Brain microvascular endothelial cell (primary cell): Measurements from ENCODE around the gene SERTAD4.
A peak's percentile ranks its signal among the peaks of the same experiment; 100 is the strongest.
"Not testable (repeated sequence)": the region's sequence is repeated elsewhere in the genome, so short reads cannot be mapped to it uniquely, and the experiment has no call there.

Experiments used
- DNase-seq: peaks from one replicate; pipeline ENCODE4 v3.0.0-alpha.2; 2020
- H3K27ac ChIP-seq: fragments of 250-450 bp; sonication (Bioruptor Pico); 2 replicates; pipeline ENCODE4 v1.5.1; 2020; ENCODE audit warnings: mild to moderate bottlenecking, moderate library complexity
- H3K27me3 ChIP-seq: fragments of 250-450 bp; sonication (Bioruptor Pico); replicated peaks from 2 replicates; pipeline ENCODE4 v1.5.1; 2020; ENCODE audit warnings: mild to moderate bottlenecking
- H3K36me3 ChIP-seq: fragments of 250-450 bp; sonication (Bioruptor Pico); replicated peaks from 2 replicates; pipeline ENCODE4 v1.5.1; 2020; ENCODE audit warnings: mild to moderate bottlenecking
- H3K4me3 ChIP-seq: 2 replicates; pipeline ENCODE4 v1.5.1; 2011; ENCODE audit warnings: low read depth, mild to moderate bottlenecking, control low read depth, low read length, moderate library complexity
- in situ Hi-C: cut with HindIII; loops from 2 replicates; pipeline ENCODE4 v1.10.0; 2017; ENCODE audit warnings: low sequenced_read_pairs, low pct_ligation_motif_present
- TF ChIP-seq, protein P1 (sequence below): IDR thresholded peaks from 2 replicates; pipeline ENCODE4 v1.5.1; 2011; ENCODE audit warnings: low read depth, mild to moderate bottlenecking, moderate library complexity, low read length, control low read depth, inconsistent platforms; ENCODE audit errors: missing control alignments

SERTAD4 gene

DNA sequence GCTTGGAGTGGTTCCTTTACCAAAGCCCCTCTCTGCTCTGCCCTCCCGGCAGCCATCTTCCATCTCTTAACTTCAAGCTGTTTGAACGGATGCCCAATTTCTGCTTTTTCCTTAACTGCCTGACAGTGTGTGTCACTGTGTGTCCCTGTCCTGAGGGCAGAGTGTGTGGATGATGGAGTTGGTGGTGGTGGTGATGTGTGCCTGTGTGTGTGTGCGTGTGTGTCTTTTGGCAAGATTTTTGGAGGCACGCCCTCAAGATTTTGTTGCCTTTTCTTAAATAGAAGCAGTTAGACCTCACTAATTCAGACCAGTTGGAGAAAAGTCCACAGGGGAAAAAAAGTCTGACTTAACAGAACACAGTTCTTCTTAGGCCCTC is 30.3 kb downstream of the SERTAD4 start:
- H3K36me3 ChIP-seq = no peaks in the 10 kb centered on the region
- H3K4me3 ChIP-seq = no peak overlapping the region
- TF ChIP-seq, protein P1, sequence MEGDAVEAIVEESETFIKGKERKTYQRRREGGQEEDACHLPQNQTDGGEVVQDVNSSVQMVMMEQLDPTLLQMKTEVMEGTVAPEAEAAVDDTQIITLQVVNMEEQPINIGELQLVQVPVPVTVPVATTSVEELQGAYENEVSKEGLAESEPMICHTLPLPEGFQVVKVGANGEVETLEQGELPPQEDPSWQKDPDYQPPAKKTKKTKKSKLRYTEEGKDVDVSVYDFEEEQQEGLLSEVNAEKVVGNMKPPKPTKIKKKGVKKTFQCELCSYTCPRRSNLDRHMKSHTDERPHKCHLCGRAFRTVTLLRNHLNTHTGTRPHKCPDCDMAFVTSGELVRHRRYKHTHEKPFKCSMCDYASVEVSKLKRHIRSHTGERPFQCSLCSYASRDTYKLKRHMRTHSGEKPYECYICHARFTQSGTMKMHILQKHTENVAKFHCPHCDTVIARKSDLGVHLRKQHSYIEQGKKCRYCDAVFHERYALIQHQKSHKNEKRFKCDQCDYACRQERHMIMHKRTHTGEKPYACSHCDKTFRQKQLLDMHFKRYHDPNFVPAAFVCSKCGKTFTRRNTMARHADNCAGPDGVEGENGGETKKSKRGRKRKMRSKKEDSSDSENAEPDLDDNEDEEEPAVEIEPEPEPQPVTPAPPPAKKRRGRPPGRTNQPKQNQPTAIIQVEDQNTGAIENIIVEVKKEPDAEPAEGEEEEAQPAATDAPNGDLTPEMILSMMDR = no peak
- in situ Hi-C loops = no loop called here
- no peak overlapping the region for H3K27ac ChIP-seq
- no peaks in the 10 kb centered on the region for H3K27me3 ChIP-seq
- DNase-seq = no peak

DNA sequence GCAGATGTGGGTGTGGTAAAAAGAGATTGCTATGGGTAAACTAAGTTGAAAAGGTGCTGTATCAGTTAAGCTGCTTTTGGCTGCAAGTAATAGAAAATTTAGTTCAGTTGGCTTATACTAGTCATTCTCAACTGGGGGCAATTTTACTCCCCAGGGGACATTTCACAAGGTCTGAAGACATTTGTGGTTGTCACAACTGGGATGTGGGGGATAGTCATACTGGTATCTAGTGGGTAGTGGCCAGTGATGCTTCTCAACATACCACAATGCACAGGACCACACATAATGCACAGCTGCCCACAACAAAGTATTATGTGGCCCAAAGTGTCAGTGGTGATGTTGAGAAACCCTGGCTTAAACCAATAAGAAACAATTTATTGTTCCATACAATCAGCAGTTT is 31.4 kb downstream of the SERTAD4 start:
- in situ Hi-C loops = no loop called here
- H3K27ac ChIP-seq = no peak overlapping the region
- no peak overlapping the region for H3K4me3 ChIP-seq
- no peak for DNase-seq
- TF ChIP-seq, protein P1 = no peak
- no peaks in the 10 kb centered on the region for H3K36me3 ChIP-seq
- no peaks in the 10 kb centered on the region for H3K27me3 ChIP-seq

DNA sequence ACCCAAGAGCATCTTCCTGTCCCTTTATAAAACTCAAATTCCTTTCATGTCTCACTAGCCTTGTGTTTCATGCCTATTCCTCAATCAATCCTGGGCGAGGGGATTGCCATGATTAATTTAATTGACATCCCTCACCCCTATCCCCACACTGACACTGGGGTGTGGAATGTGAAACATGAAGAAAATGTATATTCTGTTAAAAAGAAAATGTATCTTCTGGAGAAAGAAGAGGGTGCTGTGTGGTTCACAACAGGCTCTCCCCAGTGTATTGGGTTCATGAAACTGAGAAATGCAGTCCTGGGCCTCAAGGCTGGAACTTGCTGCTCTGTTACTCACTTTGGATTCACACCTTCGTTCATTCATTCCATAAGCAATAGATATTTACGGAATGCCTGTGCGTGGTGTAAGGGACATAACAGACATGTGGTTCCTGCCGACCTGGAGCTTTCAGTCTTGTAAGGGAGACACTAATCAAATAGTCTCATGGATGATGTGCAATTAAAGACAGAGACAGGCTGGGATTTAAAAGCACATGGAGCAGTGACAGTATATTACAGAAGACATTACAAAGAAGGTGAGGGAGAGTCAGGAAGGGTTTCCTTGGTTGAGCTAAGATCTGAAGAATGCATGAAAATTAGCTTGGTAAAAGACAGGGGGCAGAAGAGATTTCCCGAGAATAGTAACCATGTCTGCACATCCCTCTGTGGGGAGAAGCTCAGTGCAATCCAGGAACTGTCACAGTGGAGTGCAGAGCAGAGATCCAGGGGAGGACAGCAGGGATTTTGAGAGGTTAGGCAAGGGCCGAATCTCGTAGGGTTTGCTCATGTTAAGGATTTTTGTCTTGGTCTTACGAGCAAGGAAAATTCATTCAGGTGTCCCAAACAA is 32.1 kb downstream of the SERTAD4 start:
- Histone ChIP-seq H3K27ac (no peak overlapping the region), H3K27me3 (no peaks in the 10 kb centered on the region), H3K4me3 (no peak overlapping the region), H3K36me3 (no peaks in the 10 kb centered on the region)
- in situ Hi-C loops = no loop called here
- no peak for DNase-seq
- TF ChIP-seq, protein P1 = peak; percentile 54

DNA sequence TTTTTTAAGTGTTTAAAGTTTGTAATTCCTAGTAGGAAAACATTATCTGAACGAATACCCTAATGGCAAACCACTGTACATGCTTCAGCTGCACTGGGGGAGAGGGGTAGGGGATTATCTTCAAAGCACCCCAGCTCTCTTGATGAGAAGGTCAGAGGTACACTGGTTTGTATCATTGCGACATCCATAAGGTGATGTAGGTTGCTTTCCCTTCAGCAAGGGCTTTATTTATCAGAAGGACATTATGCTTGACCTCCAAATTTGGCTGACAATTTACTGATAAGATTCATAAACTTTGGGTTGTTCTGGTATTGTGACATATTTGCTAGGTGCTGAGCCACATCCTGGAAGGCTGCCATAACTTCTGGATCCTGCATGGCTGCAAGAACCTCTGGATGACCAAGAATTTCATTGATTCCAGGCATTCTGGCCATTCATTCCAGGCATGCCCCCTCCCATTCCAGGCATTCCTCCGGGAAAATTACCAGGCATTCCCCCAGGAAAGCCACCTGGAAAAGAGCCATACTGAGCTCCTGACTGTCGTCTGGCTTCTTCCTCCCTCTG is 32.9 kb downstream of the SERTAD4 start:
- H3K27ac ChIP-seq, H3K27me3 ChIP-seq, H3K36me3 ChIP-seq, in situ Hi-C loops, H3K4me3 ChIP-seq: not testable (repeated sequence)
- DNase-seq = peak; percentile 12

DNA sequence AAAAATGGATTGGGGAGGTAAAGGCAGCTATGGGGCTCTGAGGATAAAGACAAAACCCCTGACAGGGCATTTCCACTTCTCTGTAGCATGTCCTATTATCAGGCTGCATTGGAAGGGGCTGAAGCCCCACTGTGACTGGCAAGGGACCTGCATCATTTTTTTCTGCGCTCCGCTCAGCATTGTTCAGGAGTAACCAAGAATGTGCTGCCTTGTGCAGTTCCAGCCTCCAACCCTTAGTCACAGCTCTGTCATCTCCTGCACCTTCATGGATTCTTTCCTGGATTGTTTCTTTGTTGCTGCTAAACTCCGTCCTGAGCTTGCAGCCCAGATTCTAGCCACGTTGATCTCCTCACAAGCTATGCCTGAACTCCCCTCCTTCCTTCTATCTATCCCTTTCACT is 37.4 kb downstream of the SERTAD4 start:
- no peak overlapping the region for H3K4me3 ChIP-seq
- in situ Hi-C loops = no loop called here
- H3K27me3 ChIP-seq = peaks cover 5% of the 10 kb centered on the region
- H3K27ac ChIP-seq = no peak overlapping the region
- TF ChIP-seq, protein P1 = no peak
- DNase-seq = no peak
- no peaks in the 10 kb centered on the region for H3K36me3 ChIP-seq

DNA sequence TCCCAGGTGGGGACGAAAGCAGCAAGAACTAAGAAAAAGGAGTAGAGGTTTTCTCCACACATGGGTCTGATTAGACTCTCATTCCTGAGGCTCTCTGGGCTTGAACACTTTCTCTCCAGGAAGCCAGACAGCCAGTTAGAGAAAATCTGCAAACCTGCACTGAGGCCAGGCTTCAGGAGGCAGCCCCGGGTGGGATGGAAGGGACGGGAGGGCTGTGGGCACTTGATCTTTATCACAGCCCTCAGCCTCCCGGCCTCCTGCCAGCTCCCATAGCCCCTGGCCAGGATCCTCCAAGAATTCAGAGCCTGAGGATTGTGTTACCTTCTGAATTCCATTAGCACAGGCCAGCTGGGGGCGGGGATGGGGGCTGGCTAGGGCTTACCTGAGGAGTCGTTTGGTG is 40.1 kb downstream of the SERTAD4 start:
- H3K27ac ChIP-seq = no peak overlapping the region
- in situ Hi-C loops = no loop called here
- no peaks in the 10 kb centered on the region for H3K36me3 ChIP-seq
- H3K27me3 ChIP-seq = peaks cover 5% of the 10 kb centered on the region
- TF ChIP-seq, protein P1 = no peak
- no peak for DNase-seq
- no peak overlapping the region for H3K4me3 ChIP-seq
